Fibroblast of the aortic adventitia (primary cell): ENCODE measurements around the gene PARP16. TPM values are rescaled to one million over a fixed set of nuclear protein-coding genes. Genes with fewer than 3 reads are reported as not detected.
A peak's percentile ranks its signal among the peaks of the same experiment; 100 is the strongest.

ENCODE experiments used
- DNase-seq: peaks from one replicate; pipeline ENCODE4 v3.0.0-alpha.2; 2010; ENCODE audit warnings: low read depth
- H3K4me3 ChIP-seq: 2 replicates; pipeline ENCODE4 v1.5.1; 2011; ENCODE audit warnings: low read depth, mild to moderate bottlenecking, control low read depth, low read length, moderate library complexity
- total RNA-seq: library from RNA; depleted of rRNA; stranded (reverse); fragments of >200 nt; gene quantifications from 2 replicates; pipeline ENCODE4 v1.2.3, GENCODE V29; 2012; ENCODE audit warnings: low replicate concordance
- TF ChIP-seq, protein P1 (sequence below): IDR thresholded peaks from 2 replicates; pipeline ENCODE4 v1.5.1; 2011; ENCODE audit warnings: mild to moderate bottlenecking, low read length, control low read depth, inconsistent platforms; ENCODE audit not compliant: insufficient read depth

Gene PARP16
- total RNA-seq, 1 donor, result 4.7 TPM

DNA sequence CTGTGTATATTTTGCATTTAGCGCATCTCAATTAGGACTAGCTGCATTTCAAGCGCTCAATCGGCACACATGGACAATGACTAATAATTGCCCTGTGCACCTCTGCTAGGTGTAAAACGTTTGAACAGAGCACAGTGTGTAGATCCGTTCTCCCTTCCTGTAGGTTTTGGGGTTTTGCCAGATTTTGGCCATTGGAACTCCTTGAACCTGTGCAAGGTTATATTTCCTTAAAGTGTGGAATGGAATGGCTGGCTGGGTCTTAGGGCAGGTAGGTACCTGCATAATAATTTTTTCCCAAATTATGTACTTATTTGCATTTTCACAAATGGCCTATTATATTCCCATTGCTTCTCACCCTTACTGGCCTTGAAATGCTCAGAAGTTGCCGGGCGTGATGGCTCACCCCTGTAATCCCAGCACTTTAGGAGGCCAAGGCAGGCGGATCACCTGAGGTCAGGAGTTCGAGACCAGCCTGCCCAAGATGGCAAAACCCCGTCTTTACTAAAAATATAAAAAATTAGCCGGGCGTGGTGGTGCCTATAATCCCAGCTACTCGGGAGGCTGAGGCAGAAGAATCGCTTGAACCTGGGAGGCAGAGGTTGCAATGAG is 18.6 kb upstream of the PARP16 start:
- TF ChIP-seq, protein P1, sequence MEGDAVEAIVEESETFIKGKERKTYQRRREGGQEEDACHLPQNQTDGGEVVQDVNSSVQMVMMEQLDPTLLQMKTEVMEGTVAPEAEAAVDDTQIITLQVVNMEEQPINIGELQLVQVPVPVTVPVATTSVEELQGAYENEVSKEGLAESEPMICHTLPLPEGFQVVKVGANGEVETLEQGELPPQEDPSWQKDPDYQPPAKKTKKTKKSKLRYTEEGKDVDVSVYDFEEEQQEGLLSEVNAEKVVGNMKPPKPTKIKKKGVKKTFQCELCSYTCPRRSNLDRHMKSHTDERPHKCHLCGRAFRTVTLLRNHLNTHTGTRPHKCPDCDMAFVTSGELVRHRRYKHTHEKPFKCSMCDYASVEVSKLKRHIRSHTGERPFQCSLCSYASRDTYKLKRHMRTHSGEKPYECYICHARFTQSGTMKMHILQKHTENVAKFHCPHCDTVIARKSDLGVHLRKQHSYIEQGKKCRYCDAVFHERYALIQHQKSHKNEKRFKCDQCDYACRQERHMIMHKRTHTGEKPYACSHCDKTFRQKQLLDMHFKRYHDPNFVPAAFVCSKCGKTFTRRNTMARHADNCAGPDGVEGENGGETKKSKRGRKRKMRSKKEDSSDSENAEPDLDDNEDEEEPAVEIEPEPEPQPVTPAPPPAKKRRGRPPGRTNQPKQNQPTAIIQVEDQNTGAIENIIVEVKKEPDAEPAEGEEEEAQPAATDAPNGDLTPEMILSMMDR, result no peak
- peak overlapping the region; percentile 11 for H3K4me3 ChIP-seq
- no peak for DNase-seq

DNA sequence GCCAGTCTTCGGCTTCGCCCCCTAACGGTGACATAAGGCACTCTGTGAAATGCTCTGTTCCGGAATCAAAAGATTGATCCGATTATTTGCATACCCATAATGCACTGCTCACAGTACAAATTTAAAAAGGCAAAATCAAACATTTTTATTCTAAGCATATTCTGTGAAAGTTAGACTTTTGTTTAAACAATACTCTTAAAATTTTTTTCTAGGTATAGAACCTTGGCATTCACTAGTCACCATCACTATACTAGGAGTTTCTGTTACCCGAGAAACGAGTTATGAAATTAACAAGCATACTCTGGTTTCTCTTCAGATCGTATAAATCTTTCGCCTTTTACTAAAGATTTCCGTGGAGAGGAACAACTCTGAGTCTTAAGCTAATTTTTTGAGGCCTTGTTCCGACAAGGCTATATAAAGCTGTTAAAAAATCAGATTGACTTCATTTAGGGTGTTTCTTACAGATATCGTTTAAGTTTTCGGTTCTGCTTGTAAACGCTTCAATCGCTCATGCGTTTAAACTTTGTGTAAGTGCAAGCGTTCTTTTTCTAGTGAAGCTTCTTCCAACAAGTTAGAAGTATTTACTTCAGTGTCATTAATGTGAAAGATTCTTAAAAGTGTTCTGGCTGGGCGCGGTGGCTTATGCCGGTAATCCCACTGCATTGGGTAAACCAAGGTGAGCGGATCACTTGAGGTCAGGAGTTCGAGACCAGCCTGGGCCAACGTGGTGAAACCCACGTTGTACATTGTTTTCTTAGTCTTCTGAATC is 17.9 kb upstream of the PARP16 start, which contains the start of gene RNU5B-1:
Gene RNU5B-1 (plus strand): TSS at position 297 of the 769 bp plus-strand sequence.
- peak within 1 kb of the TSS; percentile 58 for H3K4me3 ChIP-seq
- TF ChIP-seq, protein P1, result peak; percentile 97
- DNase-seq, result peak; percentile 98

DNA sequence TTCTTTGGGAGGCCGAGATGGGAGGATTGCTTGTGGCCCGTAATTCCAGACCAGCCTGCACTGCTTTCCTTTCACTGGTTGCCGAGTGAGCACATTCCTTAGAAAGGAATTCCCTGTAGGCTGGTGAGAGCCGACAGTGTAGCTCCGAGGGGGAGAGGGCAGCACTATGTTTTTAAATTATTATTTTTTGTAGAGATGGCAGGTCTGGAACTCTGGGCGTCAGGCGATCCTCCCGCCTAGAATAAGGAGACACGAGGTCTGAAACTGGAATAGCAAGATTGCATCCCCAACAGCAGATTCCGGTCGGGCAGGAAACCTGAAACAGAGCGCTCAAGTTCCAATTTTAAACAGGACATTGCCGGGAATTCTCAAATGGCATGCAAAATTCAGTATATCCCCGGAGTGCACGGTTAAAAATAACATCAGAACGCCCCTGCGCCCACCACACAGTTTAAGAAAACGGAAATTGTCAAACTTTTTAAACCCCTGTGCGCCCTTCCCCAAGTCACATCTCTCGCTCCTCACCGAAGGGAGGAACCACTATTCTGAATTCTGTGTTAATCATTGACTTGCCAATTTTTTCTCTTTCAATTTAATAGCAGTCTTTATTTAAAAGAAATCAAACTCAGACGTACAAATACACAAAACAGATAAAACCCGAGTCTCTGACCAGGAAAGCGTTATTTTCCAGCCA is 17.2 kb upstream of the PARP16 start:
- peak overlapping the region; percentile 58 for H3K4me3 ChIP-seq
- DNase-seq, result peak; percentile 62
- TF ChIP-seq, protein P1, result no peak

DNA sequence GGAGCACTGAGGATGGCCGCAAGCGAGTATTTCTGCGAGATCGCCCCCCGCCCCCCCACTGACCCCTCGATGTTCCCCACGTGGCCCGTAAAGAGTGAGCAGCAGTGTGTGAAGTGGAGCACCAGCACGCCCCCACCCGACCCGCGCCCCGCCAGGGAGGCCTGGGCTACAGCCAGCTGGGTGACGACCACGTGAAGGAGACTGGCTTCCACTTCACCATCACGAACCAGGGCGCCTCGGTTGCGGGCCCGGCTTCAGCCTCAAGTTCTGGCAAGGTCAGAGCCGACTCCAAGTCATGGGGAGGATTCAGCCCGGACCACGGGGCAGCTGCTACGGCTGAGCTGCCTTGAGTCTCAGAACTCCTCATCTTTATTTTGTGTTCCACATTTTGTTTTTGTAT is 15.4 kb upstream of the PARP16 start:
- H3K4me3 ChIP-seq, result no peak overlapping the region
- TF ChIP-seq, protein P1, result no peak
- no peak for DNase-seq

DNA sequence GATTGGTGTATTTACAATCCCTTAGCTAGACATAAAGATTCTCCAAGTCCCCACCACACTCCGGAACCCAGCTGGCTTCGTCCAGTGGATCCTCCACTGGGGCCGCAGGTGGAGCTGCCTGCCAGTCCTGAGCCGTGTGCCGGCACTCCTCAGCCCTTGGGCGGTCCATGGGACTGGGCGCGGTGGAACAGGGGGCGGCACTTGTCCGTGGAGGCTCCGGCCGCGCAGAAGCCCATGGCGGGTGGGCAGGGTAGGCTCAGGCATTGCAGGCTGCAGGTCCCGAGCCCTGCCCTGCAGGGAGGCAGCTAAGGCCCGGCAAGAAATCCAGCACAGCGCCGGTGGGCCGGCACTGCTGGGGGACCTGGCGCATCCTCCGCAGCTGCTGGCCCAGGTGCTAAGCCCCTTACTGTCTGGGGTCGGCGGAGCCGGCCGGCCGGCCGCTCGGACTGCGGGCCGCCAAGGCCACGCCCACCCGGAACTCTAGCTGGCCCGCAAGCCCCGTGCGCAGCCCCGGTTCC is 14.3 kb upstream of the PARP16 start:
- H3K4me3 ChIP-seq, result no peak overlapping the region
- no peak for DNase-seq
- TF ChIP-seq, protein P1, result no peak

DNA sequence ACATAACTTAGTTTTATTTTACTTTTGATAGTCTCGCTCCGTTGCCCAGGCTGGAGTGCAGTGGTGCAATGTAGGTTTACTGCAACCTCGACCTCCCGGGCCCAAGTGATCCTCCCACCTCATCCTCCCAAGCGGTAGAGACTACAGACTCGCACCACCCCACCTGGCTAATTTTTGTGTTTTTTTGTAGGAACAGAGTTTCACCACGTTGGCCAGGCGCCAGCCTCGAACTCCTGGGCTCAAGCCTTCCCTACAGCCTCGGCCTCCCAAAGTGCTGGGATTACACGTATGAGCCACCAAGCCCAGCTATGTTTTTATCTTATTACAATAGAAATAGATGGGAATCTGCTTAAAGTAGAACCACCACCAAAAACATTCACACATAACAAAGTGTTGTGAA is 12.0 kb upstream of the PARP16 start:
- no peak for DNase-seq
- no peak overlapping the region for H3K4me3 ChIP-seq
- TF ChIP-seq, protein P1, result no peak
